Loucy (cell line): Measurements from ENCODE around the gene RWDD4.
"Not testable (repeated sequence)": the region's sequence is repeated elsewhere in the genome, so short reads cannot be mapped to it uniquely, and the experiment has no call there.

Source experiments
- CTCF ChIP-seq: fragments of 200-600 bp; sonication (generic); conservative IDR thresholded peaks from 2 replicates; pipeline ENCODE4 v1.5.1; 2014; ENCODE audit warnings: mild to moderate bottlenecking, antibody characterized with exemption, low read length
- EZH2phosphoT487 ChIP-seq: fragments of 200-600 bp; IDR thresholded peaks from 2 replicates; pipeline ENCODE4 v1.6.1; 2018; ENCODE audit warnings: antibody characterized with exemption, mild to moderate bottlenecking, moderate library complexity, borderline replicate concordance

GRCh38 chr4:183627286-183627685, 31.7 kb downstream of the RWDD4 start:
- TF ChIP-seq CTCF, EZH2phosphoT487: not testable (repeated sequence)
